T-helper 17 cell (primary cell): ENCODE data around the gene GALNT1. TPM values are rescaled to one million over a fixed set of nuclear protein-coding genes. Genes with fewer than 3 reads are reported as not detected.
A peak's percentile ranks its signal among the peaks of the same experiment; 100 is the strongest.
"Not testable (repeated sequence)": the region's sequence is repeated elsewhere in the genome, so short reads cannot be mapped to it uniquely, and the experiment has no call there.

Source experiments
- ATAC-seq: fragments of 150-1000 bp; cut with Tn5 transposase; 2 replicates; pipeline ENCODE4 v1.10.0; 2021; ENCODE audit warnings: mild to moderate bottlenecking, moderate library complexity
- DNase-seq, 3 donors: peaks; one replicate each; pipeline versions ENCODE4 v3.0.0 to v3.0.0-alpha.2; 2020 to 2021
- H3K9me3 ChIP-seq: one replicate; pipeline ENCODE4 v1.7.0; 2013; ENCODE audit warnings: low read length, mild to moderate bottlenecking; ENCODE audit not compliant: control insufficient read depth, poor library complexity, severe bottlenecking
- H3K27ac Mint-ChIP-seq: one replicate; pipeline ENCODE4 v1.8.0; 2022; ENCODE audit warnings: mild to moderate bottlenecking, moderate library complexity, mixed read lengths
- H3K27me3 Mint-ChIP-seq: one replicate; pipeline ENCODE4 v1.8.0; 2022; ENCODE audit warnings: mixed read lengths
- H3K36me3 Mint-ChIP-seq: one replicate; pipeline ENCODE4 v1.8.0; 2022; ENCODE audit warnings: low read depth, mixed read lengths
- H3K4me1 Mint-ChIP-seq: one replicate; pipeline ENCODE4 v1.8.0; 2022; ENCODE audit warnings: mild to moderate bottlenecking, mixed read lengths
- H3K4me3 Mint-ChIP-seq: one replicate; pipeline ENCODE4 v1.8.0; 2022; ENCODE audit warnings: mild to moderate bottlenecking, moderate library complexity, mixed read lengths
- total RNA-seq, 4 donors: library from RNA in 2 of 4; stranded (reverse) in 2 of 4; gene quantifications; one replicate each; pipeline ENCODE4 v1.2.3 and lab custom pipeline; 2022 to 2026

The GALNT1 gene
- total RNA-seq, 2 donors from 2014 or later = 23.7 to 28.3 TPM

GRCh38 chr18:35573531-35573930, 8.0 kb upstream of the GALNT1 start:
- peaks cover 19% of the 10 kb centered on the region for H3K27me3 Mint-ChIP-seq
- DNase-seq (no peak), ATAC-seq (no peak)
- H3K36me3 Mint-ChIP-seq = peaks cover 2% of the 10 kb centered on the region
- H3K9me3 ChIP-seq = no peaks in the 10 kb centered on the region
- H3K4me3 Mint-ChIP-seq = no peak overlapping the region
- peaks cover 8% of the 10 kb centered on the region for H3K4me1 Mint-ChIP-seq
- H3K27ac Mint-ChIP-seq = no peak overlapping the region

DNA sequence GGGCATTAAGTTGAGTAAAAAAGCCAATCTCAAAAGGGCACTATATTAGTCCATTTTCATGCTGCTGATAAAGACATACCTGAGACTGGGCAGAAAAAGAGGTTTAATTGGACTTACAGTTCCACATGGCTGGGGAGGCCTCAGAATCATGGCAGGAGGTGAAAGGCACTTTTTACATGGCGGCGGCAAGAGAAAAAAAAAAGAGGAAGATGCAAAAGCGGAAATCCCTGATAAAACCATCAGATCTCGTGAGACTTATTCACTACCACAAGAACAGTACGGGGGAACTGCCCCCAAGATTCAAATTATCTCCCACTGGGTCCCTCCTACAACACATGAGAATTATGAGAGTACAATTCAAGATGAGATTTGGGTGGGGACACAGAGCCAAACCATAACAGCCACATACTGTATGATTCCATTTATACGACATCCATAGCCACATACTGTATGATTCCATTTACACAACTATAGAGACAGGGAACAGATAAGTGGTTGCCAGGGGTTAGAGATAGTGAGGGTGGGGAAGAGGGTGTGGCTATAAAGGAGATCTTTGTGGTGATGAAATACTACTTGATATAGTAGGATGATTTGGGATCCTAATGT, 5.2 kb upstream of the GALNT1 start:
- H3K4me1 Mint-ChIP-seq, H3K27ac Mint-ChIP-seq, DNase-seq, H3K9me3 ChIP-seq, ATAC-seq, H3K4me3 Mint-ChIP-seq, H3K36me3 Mint-ChIP-seq: not testable (repeated sequence)
- H3K27me3 Mint-ChIP-seq = peaks cover 19% of the 10 kb centered on the region

GRCh38 chr18:35577045-35577848, 4.3 kb upstream of the GALNT1 start:
- Mint-ChIP-seq H3K27me3 (peaks cover 19% of the 10 kb centered on the region), H3K4me1 (peaks cover 8% of the 10 kb centered on the region), H3K36me3 (peaks cover 2% of the 10 kb centered on the region), H3K4me3 (no peak overlapping the region), H3K27ac (no peak overlapping the region)
- DNase-seq = no peak
- no peaks in the 10 kb centered on the region for H3K9me3 ChIP-seq
- ATAC-seq = no peak

GRCh38 chr18:35578481-35578880, 3.1 kb upstream of the GALNT1 start:
- DNase-seq = no peak
- peaks cover 19% of the 10 kb centered on the region for H3K27me3 Mint-ChIP-seq
- H3K4me1 Mint-ChIP-seq = peaks cover 10% of the 10 kb centered on the region
- ATAC-seq = no peak
- no peaks in the 10 kb centered on the region for H3K9me3 ChIP-seq
- H3K4me3 Mint-ChIP-seq = no peak overlapping the region
- peaks cover 2% of the 10 kb centered on the region for H3K36me3 Mint-ChIP-seq
- H3K27ac Mint-ChIP-seq = no peak overlapping the region

- no peak for ATAC-seq
- no peaks in the 10 kb centered on the region for H3K9me3 ChIP-seq
- no peak for DNase-seq
- H3K36me3 Mint-ChIP-seq = peaks cover 2% of the 10 kb centered on the region
- no peak overlapping the region for H3K27ac Mint-ChIP-seq
- H3K27me3 Mint-ChIP-seq = peaks cover 19% of the 10 kb centered on the region
- H3K4me1 Mint-ChIP-seq = peaks cover 10% of the 10 kb centered on the region
- H3K4me3 Mint-ChIP-seq = no peak overlapping the region
These were observed 2.6 kb upstream of the GALNT1 start for GRCh38 chr18:35578936-35579335.

- H3K4me1 Mint-ChIP-seq = peaks cover 18% of the 10 kb centered on the region
- no peak overlapping the region for H3K27ac Mint-ChIP-seq
- peaks cover 19% of the 10 kb centered on the region for H3K27me3 Mint-ChIP-seq
- H3K4me3 Mint-ChIP-seq = peak overlapping the region; percentile 71
- peaks cover 5% of the 10 kb centered on the region for H3K36me3 Mint-ChIP-seq
- H3K9me3 ChIP-seq = no peaks in the 10 kb centered on the region
- DNase-seq (peak; percentile 36 to 44 (median 42)), ATAC-seq (peak; percentile 86)
These were observed 620 bp upstream of the GALNT1 start for GRCh38 chr18:35580701-35581539.

DNA sequence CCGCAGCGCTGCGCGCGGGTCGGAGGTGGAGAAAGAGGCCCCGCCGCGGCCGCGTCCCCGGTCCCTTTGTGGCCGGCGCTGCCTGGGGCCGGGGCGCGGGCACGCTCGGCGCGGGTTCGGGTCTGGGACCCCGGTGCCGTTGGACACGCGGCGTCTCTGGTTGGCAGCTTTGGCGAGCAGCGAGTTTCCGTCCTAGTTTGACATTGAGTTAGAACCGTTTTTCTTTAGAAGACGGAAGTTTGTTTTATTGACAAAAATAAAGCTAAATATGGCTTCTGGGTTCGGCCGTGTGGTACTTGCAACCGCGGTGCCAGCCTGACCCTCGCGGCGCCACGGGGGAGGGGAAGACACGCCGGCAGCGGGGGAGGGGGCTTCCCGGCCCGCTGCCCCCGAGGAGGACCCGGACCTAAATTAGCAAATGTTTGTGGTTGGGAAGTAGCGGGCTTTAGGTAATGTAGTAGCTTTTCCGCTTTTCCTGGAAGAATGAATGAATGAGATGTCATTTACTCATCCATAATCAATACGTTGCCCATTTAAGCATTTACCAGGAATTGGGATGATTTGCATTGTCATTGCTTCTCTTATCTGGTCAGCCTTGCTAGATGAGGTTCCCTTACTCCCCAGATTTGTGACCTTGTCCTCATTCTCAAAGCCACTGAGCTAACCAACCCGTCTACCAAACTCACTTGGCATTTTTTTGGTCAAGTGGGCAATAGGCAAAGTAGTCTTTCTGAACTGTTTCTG, 530 bp downstream of the GALNT1 start:
- H3K9me3 ChIP-seq = no peaks in the 10 kb centered on the region
- ATAC-seq = no peak

GRCh38 chr18:35582899-35583558, 1.5 kb downstream of the GALNT1 start:
- peaks cover 3% of the 10 kb centered on the region for H3K36me3 Mint-ChIP-seq
- no peak for DNase-seq
- H3K27me3 Mint-ChIP-seq = peaks cover 4% of the 10 kb centered on the region
- H3K4me1 Mint-ChIP-seq = peaks cover 22% of the 10 kb centered on the region
- no peak overlapping the region for H3K27ac Mint-ChIP-seq
- ATAC-seq = no peak
- H3K4me3 Mint-ChIP-seq = peak overlapping the region; percentile 71
- no peaks in the 10 kb centered on the region for H3K9me3 ChIP-seq

More for the DNA sequence above, 530 bp downstream of the GALNT1 start:
- Mint-ChIP-seq H3K27ac (no peak overlapping the region), H3K4me3 (peak overlapping the region; percentile 84), H3K36me3 (peaks cover 3% of the 10 kb centered on the region), H3K4me1 (peaks cover 20% of the 10 kb centered on the region), H3K27me3 (peaks cover 13% of the 10 kb centered on the region)
- DNase-seq = peak in 1 of 3 donors; percentile 5

DNA sequence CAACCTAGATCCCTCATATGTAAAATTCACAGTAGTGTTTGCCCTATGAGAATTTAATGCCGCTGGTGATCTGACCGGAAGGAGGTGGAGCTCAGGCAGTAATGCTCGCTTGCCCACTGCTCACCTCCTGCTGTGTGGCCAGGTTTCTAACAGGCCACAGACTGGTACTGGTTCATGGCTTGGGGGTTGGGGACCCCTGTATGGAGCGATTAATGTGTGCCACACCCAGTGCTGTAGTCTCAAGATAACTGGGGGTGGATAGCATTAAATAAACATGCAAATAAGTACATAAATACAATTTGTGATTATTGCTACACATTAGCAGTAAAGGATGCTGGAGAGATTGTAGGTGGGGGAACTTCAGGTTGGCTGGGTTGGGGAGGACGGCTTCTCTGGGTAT, 3.2 kb downstream of the GALNT1 start:
- ATAC-seq (no peak), DNase-seq (no peak)
- Mint-ChIP-seq H3K27ac (no peak overlapping the region), H3K4me1 (peaks cover 23% of the 10 kb centered on the region), H3K36me3 (peaks cover 6% of the 10 kb centered on the region), H3K27me3 (no peaks in the 10 kb centered on the region), H3K4me3 (no peak overlapping the region)
- H3K9me3 ChIP-seq = no peaks in the 10 kb centered on the region

GRCh38 chr18:35585608-35586007, 4.1 kb downstream of the GALNT1 start:
- Mint-ChIP-seq H3K4me1 (peaks cover 26% of the 10 kb centered on the region), H3K27me3 (no peaks in the 10 kb centered on the region), H3K27ac (no peak overlapping the region), H3K4me3 (no peak overlapping the region), H3K36me3 (peaks cover 6% of the 10 kb centered on the region)
- DNase-seq (no peak), ATAC-seq (no peak)
- no peaks in the 10 kb centered on the region for H3K9me3 ChIP-seq

DNA sequence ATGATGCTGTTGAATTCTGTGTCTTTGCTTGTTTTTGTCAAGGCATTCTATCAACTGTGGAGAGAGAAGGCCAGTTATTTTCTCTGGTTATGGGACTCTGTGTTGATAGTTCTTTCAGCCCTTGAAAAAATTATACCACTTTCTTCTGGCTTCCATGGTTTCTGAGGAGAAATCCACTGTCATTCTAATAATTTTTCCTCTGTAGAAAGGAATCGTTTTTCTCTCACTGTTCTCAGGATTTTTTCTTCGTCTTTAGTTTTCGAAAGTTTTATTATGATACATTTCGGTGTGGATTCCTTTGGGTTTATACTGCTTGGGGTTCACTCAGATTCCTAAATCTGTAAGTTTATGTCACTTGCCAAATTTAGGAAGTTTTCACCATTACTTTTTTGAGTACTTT, 6.6 kb downstream of the GALNT1 start:
- H3K9me3 ChIP-seq = no peaks in the 10 kb centered on the region

GRCh38 chr18:35588995-35589394, 7.5 kb downstream of the GALNT1 start:
- H3K36me3 Mint-ChIP-seq = peaks cover 8% of the 10 kb centered on the region
- H3K4me3 Mint-ChIP-seq = no peak overlapping the region
- peak; percentile 63 for ATAC-seq
- peak overlapping the region; percentile 12 for H3K27ac Mint-ChIP-seq
- no peaks in the 10 kb centered on the region for H3K27me3 Mint-ChIP-seq
- no peaks in the 10 kb centered on the region for H3K9me3 ChIP-seq
- peak in 1 of 3 donors; percentile 5 for DNase-seq
- H3K4me1 Mint-ChIP-seq = peaks cover 18% of the 10 kb centered on the region

More for the DNA sequence above, 6.6 kb downstream of the GALNT1 start:
- DNase-seq (no peak), ATAC-seq (no peak)
- no peak overlapping the region for H3K27ac Mint-ChIP-seq
- H3K4me1 Mint-ChIP-seq = peaks cover 21% of the 10 kb centered on the region
- peaks cover 8% of the 10 kb centered on the region for H3K36me3 Mint-ChIP-seq
- no peaks in the 10 kb centered on the region for H3K27me3 Mint-ChIP-seq
- H3K4me3 Mint-ChIP-seq = no peak overlapping the region
